HepG2 (cell line): ENCODE measurements around the gene AREL1. TPM values are rescaled to one million over a fixed set of nuclear protein-coding genes. Genes with fewer than 3 reads are reported as not detected.

Experiments
- CEBPB ChIP-seq: IDR thresholded peaks from 2 replicates; pipeline ENCODE4 v1.6.1; 2011; ENCODE audit warnings: low read depth, low read length, improper control_type of control experiment, borderline replicate concordance
- CHD2 ChIP-seq: IDR thresholded peaks from 2 replicates; pipeline ENCODE4 v1.6.1; 2011; ENCODE audit warnings: low read depth, low read length, improper control_type of control experiment
- MAFF ChIP-seq: IDR thresholded peaks from 2 replicates; pipeline ENCODE4 v1.6.1; 2011; ENCODE audit warnings: low read depth, low read length, improper control_type of control experiment
- PAF1 ChIP-seq: IDR thresholded peaks from 2 replicates; pipeline ENCODE4 v1.6.1; 2016; ENCODE audit warnings: missing genetic modification reagents, missing compliant biosample characterization
- SMARCE1 ChIP-seq: fragments of 450-650 bp; IDR thresholded peaks from 2 replicates; pipeline ENCODE4 v1.6.1; 2017; ENCODE audit warnings: borderline replicate concordance
- SMYD3 ChIP-seq: sonication (generic); formaldehyde crosslinking; IDR thresholded peaks from 2 replicates; pipeline ENCODE4 v1.8.1; 2023; ENCODE audit warnings: mild to moderate bottlenecking, missing genetic modification reagents
- ZNF619 ChIP-seq: sonication (generic); formaldehyde crosslinking; IDR thresholded peaks from 2 replicates; pipeline ENCODE4 v1.4.0; 2020; ENCODE audit warnings: mild to moderate bottlenecking, missing genetic modification reagents
- polyA plus RNA-seq, 8 experiments: library from polyadenylated mRNA; depleted of rRNA in 3 of 8; stranded (reverse) in 7 of 8; unstranded in 1 of 8; fragments of >200 nt; fragmentation: Illumina TruSeq in 4 of 8; extraction: Trizol in 4 of 8; gene quantifications; 2 replicates each; pipeline versions ENCODE4 v1.2.1 to v1.2.3, GENCODE V29; 2011 to 2016; ENCODE audit warnings: low read depth in 4 of 8, missing spikeins in 1 of 8, mixed read lengths in 1 of 8; ENCODE audit not compliant: insufficient read depth in 1 of 8
- total RNA-seq, 5 experiments: library from RNA; depleted of rRNA; stranded (reverse); fragments of >200 nt; fragmentation: Illumina TruSeq; extraction: Trizol; gene quantifications; 2 replicates each; pipeline ENCODE4 v1.2.3, GENCODE V29; 2016; ENCODE audit warnings: low read depth in 1 of 5
- TF ChIP-seq, protein P1 (sequence below): sonication (generic); formaldehyde crosslinking; conservative IDR thresholded peaks from 2 replicates; pipeline ENCODE4 v1.4.0; 2020; ENCODE audit warnings: mild to moderate bottlenecking, missing genetic modification reagents, moderate library complexity
- TF ChIP-seq, protein P2 (sequence below): sonication (generic); formaldehyde crosslinking; IDR thresholded peaks from 2 replicates; pipeline ENCODE4 v1.5.0; 2020; ENCODE audit warnings: missing genetic modification reagents
- TF ChIP-seq, protein P3 (sequence below): sonication (generic); formaldehyde crosslinking; IDR thresholded peaks from one replicate; pipeline ENCODE4 v1.5.1; 2020; ENCODE audit warnings: mild to moderate bottlenecking, missing genetic modification reagents; ENCODE audit errors: not compliant biosample characterization
- TF ChIP-seq, protein P4 (sequence below): sonication (generic); formaldehyde crosslinking; IDR thresholded peaks from 2 replicates; pipeline ENCODE4 v1.4.0; 2020; ENCODE audit warnings: missing genetic modification reagents

Gene AREL1
- total and polyA plus RNA-seq, 2 of the 13 experiments (the other 11 are each of a cell fraction or from before 2014, with no cell fraction given), result 21.3 to 25.4 TPM

DNA sequence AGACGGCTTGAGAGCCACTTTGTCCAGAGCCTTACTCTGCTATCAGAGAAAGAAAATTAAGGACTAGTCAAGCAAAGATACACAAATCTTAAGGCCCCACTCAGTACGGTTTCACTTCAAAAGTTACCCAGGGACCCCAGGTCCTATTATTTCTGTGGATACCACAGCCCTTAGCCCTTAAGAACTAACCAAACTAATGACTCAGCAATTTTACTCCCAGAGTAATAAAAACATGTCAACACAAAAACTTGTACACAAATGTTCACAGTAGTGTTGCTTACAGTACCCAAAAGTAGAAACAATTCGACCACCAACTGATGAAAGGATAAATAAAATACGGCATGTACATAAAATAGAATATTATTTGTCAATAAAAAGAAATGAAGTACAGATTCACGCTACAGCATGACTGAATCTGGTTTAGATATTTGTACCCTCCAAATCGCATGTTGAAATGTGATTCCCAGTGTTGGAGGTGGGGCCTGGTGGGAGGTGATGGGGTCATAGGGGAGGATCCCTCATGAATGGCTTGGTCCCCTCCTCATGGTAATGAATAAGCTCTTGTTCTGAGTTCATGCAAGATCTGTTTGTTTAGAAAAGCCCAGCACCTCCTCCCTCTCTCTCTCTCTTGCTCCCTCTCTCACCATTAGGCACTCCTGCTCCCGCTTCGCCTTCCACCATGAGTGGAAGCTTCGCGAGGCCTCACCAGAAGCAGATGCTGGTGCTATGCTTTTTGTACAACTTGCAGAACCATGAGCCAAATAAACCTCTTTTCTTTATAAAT lies 30.5 kb downstream of the AREL1 start (continued):
- TF ChIP-seq, protein P1, sequence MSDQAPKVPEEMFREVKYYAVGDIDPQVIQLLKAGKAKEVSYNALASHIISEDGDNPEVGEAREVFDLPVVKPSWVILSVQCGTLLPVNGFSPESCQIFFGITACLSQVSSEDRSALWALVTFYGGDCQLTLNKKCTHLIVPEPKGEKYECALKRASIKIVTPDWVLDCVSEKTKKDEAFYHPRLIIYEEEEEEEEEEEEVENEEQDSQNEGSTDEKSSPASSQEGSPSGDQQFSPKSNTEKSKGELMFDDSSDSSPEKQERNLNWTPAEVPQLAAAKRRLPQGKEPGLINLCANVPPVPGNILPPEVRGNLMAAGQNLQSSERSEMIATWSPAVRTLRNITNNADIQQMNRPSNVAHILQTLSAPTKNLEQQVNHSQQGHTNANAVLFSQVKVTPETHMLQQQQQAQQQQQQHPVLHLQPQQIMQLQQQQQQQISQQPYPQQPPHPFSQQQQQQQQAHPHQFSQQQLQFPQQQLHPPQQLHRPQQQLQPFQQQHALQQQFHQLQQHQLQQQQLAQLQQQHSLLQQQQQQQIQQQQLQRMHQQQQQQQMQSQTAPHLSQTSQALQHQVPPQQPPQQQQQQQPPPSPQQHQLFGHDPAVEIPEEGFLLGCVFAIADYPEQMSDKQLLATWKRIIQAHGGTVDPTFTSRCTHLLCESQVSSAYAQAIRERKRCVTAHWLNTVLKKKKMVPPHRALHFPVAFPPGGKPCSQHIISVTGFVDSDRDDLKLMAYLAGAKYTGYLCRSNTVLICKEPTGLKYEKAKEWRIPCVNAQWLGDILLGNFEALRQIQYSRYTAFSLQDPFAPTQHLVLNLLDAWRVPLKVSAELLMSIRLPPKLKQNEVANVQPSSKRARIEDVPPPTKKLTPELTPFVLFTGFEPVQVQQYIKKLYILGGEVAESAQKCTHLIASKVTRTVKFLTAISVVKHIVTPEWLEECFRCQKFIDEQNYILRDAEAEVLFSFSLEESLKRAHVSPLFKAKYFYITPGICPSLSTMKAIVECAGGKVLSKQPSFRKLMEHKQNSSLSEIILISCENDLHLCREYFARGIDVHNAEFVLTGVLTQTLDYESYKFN (CRISPR knock-in tag), result no peak
- TF ChIP-seq SMARCE1, result no peak
- no peak for TF ChIP-seq PAF1 (CRISPR knock-in tag)
- TF ChIP-seq, protein P2, sequence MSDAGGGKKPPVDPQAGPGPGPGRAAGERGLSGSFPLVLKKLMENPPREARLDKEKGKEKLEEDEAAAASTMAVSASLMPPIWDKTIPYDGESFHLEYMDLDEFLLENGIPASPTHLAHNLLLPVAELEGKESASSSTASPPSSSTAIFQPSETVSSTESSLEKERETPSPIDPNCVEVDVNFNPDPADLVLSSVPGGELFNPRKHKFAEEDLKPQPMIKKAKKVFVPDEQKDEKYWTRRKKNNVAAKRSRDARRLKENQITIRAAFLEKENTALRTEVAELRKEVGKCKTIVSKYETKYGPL, result no peak
- TF ChIP-seq SMYD3, result no peak
- TF ChIP-seq CEBPB, result no peak
- TF ChIP-seq, protein P3, sequence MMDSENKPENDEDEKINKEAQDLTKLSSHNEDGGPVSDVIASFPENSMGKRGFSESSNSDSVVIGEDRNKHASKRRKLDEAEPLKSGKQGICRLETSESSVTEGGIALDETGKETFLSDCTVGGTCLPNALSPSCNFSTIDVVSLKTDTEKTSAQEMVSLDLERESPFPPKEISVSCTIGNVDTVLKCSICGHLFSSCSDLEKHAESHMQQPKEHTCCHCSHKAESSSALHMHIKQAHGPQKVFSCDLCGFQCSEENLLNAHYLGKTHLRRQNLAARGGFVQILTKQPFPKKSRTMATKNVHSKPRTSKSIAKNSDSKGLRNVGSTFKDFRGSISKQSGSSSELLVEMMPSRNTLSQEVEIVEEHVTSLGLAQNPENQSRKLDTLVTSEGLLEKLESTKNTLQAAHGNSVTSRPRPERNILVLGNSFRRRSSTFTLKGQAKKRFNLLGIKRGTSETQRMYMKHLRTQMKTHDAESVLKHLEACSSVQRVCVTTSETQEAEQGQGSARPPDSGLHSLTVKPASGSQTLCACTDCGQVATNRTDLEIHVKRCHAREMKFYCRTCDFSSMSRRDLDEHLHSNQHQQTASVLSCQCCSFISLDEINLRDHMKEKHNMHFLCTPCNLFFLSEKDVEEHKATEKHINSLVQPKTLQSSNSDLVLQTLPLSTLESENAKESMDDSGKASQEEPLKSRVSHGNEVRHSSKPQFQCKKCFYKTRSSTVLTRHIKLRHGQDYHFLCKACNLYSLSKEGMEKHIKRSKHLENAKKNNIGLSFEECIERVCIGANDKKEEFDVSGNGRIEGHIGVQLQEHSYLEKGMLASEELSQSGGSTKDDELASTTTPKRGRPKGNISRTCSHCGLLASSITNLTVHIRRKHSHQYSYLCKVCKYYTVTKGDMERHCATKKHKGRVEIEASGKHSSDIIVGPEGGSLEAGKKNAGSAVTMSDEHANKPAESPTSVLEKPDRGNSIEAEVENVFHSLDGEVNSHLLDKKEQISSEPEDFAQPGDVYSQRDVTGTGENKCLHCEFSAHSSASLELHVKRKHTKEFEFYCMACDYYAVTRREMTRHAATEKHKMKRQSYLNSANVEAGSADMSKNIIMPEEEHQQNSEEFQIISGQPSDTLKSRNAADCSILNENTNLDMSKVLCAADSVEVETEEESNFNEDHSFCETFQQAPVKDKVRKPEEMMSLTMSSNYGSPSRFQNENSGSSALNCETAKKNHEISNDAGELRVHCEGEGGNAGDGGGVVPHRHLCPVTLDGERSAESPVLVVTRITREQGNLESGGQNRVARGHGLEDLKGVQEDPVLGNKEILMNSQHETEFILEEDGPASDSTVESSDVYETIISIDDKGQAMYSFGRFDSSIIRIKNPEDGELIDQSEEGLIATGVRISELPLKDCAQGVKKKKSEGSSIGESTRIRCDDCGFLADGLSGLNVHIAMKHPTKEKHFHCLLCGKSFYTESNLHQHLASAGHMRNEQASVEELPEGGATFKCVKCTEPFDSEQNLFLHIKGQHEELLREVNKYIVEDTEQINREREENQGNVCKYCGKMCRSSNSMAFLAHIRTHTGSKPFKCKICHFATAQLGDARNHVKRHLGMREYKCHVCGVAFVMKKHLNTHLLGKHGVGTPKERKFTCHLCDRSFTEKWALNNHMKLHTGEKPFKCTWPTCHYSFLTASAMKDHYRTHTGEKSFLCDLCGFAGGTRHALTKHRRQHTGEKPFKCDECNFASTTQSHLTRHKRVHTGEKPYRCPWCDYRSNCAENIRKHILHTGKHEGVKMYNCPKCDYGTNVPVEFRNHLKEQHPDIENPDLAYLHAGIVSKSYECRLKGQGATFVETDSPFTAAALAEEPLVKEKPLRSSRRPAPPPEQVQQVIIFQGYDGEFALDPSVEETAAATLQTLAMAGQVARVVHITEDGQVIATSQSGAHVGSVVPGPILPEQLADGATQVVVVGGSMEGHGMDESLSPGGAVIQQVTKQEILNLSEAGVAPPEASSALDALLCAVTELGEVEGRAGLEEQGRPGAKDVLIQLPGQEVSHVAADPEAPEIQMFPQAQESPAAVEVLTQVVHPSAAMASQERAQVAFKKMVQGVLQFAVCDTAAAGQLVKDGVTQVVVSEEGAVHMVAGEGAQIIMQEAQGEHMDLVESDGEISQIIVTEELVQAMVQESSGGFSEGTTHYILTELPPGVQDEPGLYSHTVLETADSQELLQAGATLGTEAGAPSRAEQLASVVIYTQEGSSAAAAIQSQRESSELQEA (CRISPR knock-in tag), result no peak
- TF ChIP-seq MAFF, result peak; percentile 97
- TF ChIP-seq ZNF619 (CRISPR knock-in tag), result no peak
- no peak for TF ChIP-seq CHD2
- TF ChIP-seq, protein P4, sequence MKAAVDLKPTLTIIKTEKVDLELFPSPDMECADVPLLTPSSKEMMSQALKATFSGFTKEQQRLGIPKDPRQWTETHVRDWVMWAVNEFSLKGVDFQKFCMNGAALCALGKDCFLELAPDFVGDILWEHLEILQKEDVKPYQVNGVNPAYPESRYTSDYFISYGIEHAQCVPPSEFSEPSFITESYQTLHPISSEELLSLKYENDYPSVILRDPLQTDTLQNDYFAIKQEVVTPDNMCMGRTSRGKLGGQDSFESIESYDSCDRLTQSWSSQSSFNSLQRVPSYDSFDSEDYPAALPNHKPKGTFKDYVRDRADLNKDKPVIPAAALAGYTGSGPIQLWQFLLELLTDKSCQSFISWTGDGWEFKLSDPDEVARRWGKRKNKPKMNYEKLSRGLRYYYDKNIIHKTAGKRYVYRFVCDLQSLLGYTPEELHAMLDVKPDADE (CRISPR knock-in tag), result no peak
- TF ChIP-seq, all 625 proteins: peak for 10
